ENCODE measurements around the gene PHLDA2. TPM values are rescaled to one million over a fixed set of nuclear protein-coding genes. Genes with fewer than 3 reads are reported as not detected.
A peak's percentile ranks its signal among the peaks of the same experiment; 100 is the strongest.
"Not testable (repeated sequence)": the region's sequence is repeated elsewhere in the genome, so short reads cannot be mapped to it uniquely, and the experiment has no call there.

PHLDA2 gene
- polyA plus RNA-seq, 2 of the 4 experiments (the other 2 are of a cell fraction) = 7.0 to 49.6 TPM

- DNase-seq (ENCODE audit: low read depth in 1 of 2, low spot score in 1 of 2) = peak; percentile 50 to 77
These were observed 11.1 kb upstream of the PHLDA2 start for GRCh38 chr11:2940147-2940920.

GRCh38 chr11:2938458-2939418, 9.5 kb upstream of the PHLDA2 start:
- H3K9me3 ChIP-seq = peaks cover 20% of the 10 kb centered on the region
- ATAC-seq; H3K4me3 ChIP-seq; FAIRE-seq; DNase-seq (ENCODE audit: low read depth in 1 of 2, low spot score in 1 of 2); H3K27ac ChIP-seq; H3K4me2 ChIP-seq; POLR2A ChIA-PET: not testable (repeated sequence)
- CTCF ChIA-PET = interaction anchor here (0.7 to 1.3 kb wide), 4 partner anchors 9 to 407 kb away, joined by 3 to 5 read pairs (median 4); no protein-coding TSS in a partner anchor
- peaks cover 24% of the 10 kb centered on the region for H3K4me1 ChIP-seq
- peak; percentile 85 for TF ChIP-seq HDAC2 (IDR thresholded peaks at IDR 0.05)
- TF ChIP-seq KDM1A (IDR thresholded peaks at IDR 0.05; ENCODE audit: low read depth) = peak; percentile 93
- TF ChIP-seq REST (IDR thresholded peaks at IDR 0.05) = peak; percentile 21; the same call in 1 of the 2 replicates
- 78% methylated on average over 18 of the region's 20 CpGs for whole genome bisulfite sequencing (ENCODE audit: missing lambda C conversion rate)

More at GRCh38 chr11:2940147-2940920, 11.1 kb upstream of the PHLDA2 start:
- FAIRE-seq (no peak), ATAC-seq (peak; percentile 64 to 68)
- Histone ChIP-seq H3K4me3 (no peak overlapping the region), H3K4me2 (peak overlapping the region; percentile 65), H3K4me1 (peaks cover 23% of the 10 kb centered on the region), H3K27ac (peak overlapping the region; percentile 68 to 85), H3K9me3 (peaks cover 20% of the 10 kb centered on the region)
- TF ChIP-seq USF2 (IDR thresholded peaks at IDR 0.05) (no peak), NFE2L2 (conservative IDR thresholded peaks at IDR 0.05; ENCODE audit: low read length) (peak; percentile 32), RNF2 (IDR thresholded peaks at IDR 0.05; ENCODE audit: borderline replicate concordance, low read depth) (no peak), KDM1A (IDR thresholded peaks at IDR 0.05; ENCODE audit: low read depth) (peak; percentile 74; the same call in 1 of the 2 replicates), MAFK (IDR thresholded peaks at IDR 0.05; ENCODE audit: partially characterized antibody) (peak; percentile 94), FOSL2 (IDR thresholded peaks at IDR 0.05) (no peak), FOSL2 (CRISPR knock-in tag; IDR thresholded peaks at IDR 0.05) (peak; percentile 41; the same call in 1 of the 2 replicates), PBX3 (IDR thresholded peaks at IDR 0.05) (0 out of 2 replicates have a peak, but pooled peaks have one; percentile 33)
- POLR2A ChIA-PET = interaction anchor here (2.8 kb wide), 1 partner anchor 11 kb away, joined by 16 read pairs; the partner anchor contains the start of gene PHLDA2
- CTCF ChIA-PET = interaction anchor here (0.7 to 7.6 kb wide), 7 partner anchors 8 to 152 kb away, joined by 3 to 74 read pairs (median 3); partner anchors contain the start of gene PHLDA2
- 67% methylated on average over 10 of the region's 16 CpGs for WGBS (ENCODE audit: missing lambda C conversion rate)

Data from A549 (cell line).